Cardiac septum (tissue), 1 donor: ENCODE data around the gene CACNA1A. TPM values are rescaled to one million over a fixed set of nuclear protein-coding genes. Genes with fewer than 3 reads are reported as not detected.

Source experiments
- DNase-seq: peaks from one replicate; pipeline ENCODE4 v3.0.0-alpha.2; 2020; ENCODE audit warnings: low spot score
- intact Hi-C: fragments of 100-400 bp; cut with DNase I; formaldehyde crosslinking; loops from one replicate; pipeline ENCODE4 v1.14.0; 2022
- total RNA-seq: library from RNA; stranded (reverse); fragmentation: NEBNext Ultra II Directional; extraction: Animal tissue kit (Norgen Biotek cat#: 25700); gene quantifications from one replicate; pipeline ENCODE4 v1.2.1, GENCODE V29; 2021
- donor health status: DM: no; HTN: no; CAD: no.

Gene CACNA1A
- total RNA-seq, 1 donor from 2014 or later: 1.3 TPM

- DNase-seq: no peak
- intact Hi-C loops: no loop called here
These were observed 250.6 kb downstream of the CACNA1A start for GRCh38 chr19:13255719-13256059.

- intact Hi-C loops: no loop called here
- DNase-seq: no peak
These were observed 251.1 kb downstream of the CACNA1A start for GRCh38 chr19:13255041-13255718.

- intact Hi-C loops: no loop called here
- no peak for DNase-seq
These were observed 253.5 kb downstream of the CACNA1A start for GRCh38 chr19:13252569-13253335.

- intact Hi-C loops: no loop called here
- no peak for DNase-seq
These were observed 261.4 kb downstream of the CACNA1A start for GRCh38 chr19:13244920-13245319.

GRCh38 chr19:13241231-13242104 lies 264.8 kb downstream of the CACNA1A start:
- no peak for DNase-seq
- intact Hi-C loops: no loop called here

- no peak for DNase-seq
- intact Hi-C loops: no loop called here
These were observed 265.8 kb downstream of the CACNA1A start for GRCh38 chr19:13240312-13241022.

- intact Hi-C loops: no loop called here
These were observed 267.3 kb downstream of the CACNA1A start for GRCh38 chr19:13238891-13239534.

GRCh38 chr19:13234518-13234917 lies 271.8 kb downstream of the CACNA1A start:
- no peak for DNase-seq
- intact Hi-C loops: no loop called here

More at GRCh38 chr19:13238891-13239534, 267.3 kb downstream of the CACNA1A start:
- DNase-seq: no peak

GRCh38 chr19:13231663-13232062 lies 274.6 kb downstream of the CACNA1A start:
- intact Hi-C loops: no loop called here
- no peak for DNase-seq

- DNase-seq: no peak
- intact Hi-C loops: no loop called here
These were observed 277.0 kb downstream of the CACNA1A start for GRCh38 chr19:13229246-13229645.

GRCh38 chr19:13228561-13228960 lies 277.7 kb downstream of the CACNA1A start:
- no peak for DNase-seq
- intact Hi-C loops: no loop called here

GRCh38 chr19:13226983-13227382 lies 279.3 kb downstream of the CACNA1A start:
- intact Hi-C loops: no loop called here
- DNase-seq: no peak

GRCh38 chr19:13225973-13226865 lies 280.1 kb downstream of the CACNA1A start:
- DNase-seq: no peak
- intact Hi-C loops: no loop called here

- intact Hi-C loops: no loop called here
- DNase-seq: no peak
These were observed 281.2 kb downstream of the CACNA1A start for GRCh38 chr19:13225085-13225484.

- intact Hi-C loops: no loop called here
- DNase-seq: no peak
These were observed 285.4 kb downstream of the CACNA1A start for GRCh38 chr19:13220847-13221246.

GRCh38 chr19:13215572-13216380 lies 290.5 kb downstream of the CACNA1A start:
- intact Hi-C loops: no loop called here
- no peak for DNase-seq

- intact Hi-C loops: no loop called here
- no peak for DNase-seq
These were observed 292.1 kb downstream of the CACNA1A start for GRCh38 chr19:13214036-13214730.
